HG03039 (cell line): ENCODE data around the gene OSGEP.

Experiments
- ATAC-seq: cut with Tn5 transposase; IDR thresholded peaks from one replicate; pipeline ENCODE4 v1.9.1; 2021; ENCODE audit warnings: mild to moderate bottlenecking, moderate library complexity; ENCODE audit not compliant: unreplicated experiment

OSGEP gene

GRCh38 chr14:20400965-20401593 is 53.5 kb downstream of the OSGEP start:
- ATAC-seq = no peak

- no peak for ATAC-seq
Measured at GRCh38 chr14:20400589-20400964, 54.0 kb downstream of the OSGEP start.

GRCh38 chr14:20397511-20397910 is 57.1 kb downstream of the OSGEP start:
- ATAC-seq = no peak
